ENCODE data around the gene TSPEAR.

TSPEAR gene

GRCh38 chr21:44478124-44478800 is 233.1 kb downstream of the TSPEAR start:
- no peaks in the 10 kb centered on the region for H3K4me1 ChIP-seq (ENCODE audit: insufficient read depth, low read length)
- no peak overlapping the region for H3K9ac ChIP-seq (ENCODE audit: low read depth, low read length)
- H3K9me3 ChIP-seq (ENCODE audit: control insufficient read depth, insufficient read depth, low read length): no peaks in the 10 kb centered on the region
- no peaks in the 10 kb centered on the region for H3K36me3 ChIP-seq (ENCODE audit: insufficient read depth, low read length)

GRCh38 chr21:44477712-44478111 is 233.7 kb downstream of the TSPEAR start:
- Histone ChIP-seq H3K9ac (ENCODE audit: low read depth, low read length) (no peak overlapping the region), H3K9me3 (ENCODE audit: control insufficient read depth, insufficient read depth, low read length) (no peaks in the 10 kb centered on the region), H3K36me3 (ENCODE audit: insufficient read depth, low read length) (no peaks in the 10 kb centered on the region), H3K4me1 (ENCODE audit: insufficient read depth, low read length) (no peaks in the 10 kb centered on the region)

DNA sequence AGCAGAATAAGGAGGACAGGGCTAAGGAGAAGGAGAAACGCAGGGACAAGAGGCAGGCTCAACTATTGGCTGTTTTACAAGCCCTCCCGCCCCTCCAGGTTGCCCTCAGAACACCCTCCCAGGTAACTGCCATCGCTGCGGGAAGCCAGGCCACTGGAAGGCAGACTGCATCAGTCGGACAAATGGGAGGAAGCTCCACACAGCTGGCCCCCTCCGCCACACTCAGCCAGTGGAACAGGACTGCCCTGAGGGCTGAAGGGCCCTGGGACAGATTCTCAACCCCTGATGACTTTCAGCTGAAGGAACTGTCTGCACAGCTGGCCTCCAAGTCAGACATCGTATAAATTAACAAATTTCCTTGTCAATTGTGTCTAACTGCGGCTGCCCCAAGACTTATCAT is 234.2 kb downstream of the TSPEAR start:
- H3K4me1 ChIP-seq (ENCODE audit: insufficient read depth, low read length): no peaks in the 10 kb centered on the region
- H3K9ac ChIP-seq (ENCODE audit: low read depth, low read length): no peak overlapping the region
- H3K9me3 ChIP-seq (ENCODE audit: control insufficient read depth, insufficient read depth, low read length): no peaks in the 10 kb centered on the region
- no peaks in the 10 kb centered on the region for H3K36me3 ChIP-seq (ENCODE audit: insufficient read depth, low read length)

DNA sequence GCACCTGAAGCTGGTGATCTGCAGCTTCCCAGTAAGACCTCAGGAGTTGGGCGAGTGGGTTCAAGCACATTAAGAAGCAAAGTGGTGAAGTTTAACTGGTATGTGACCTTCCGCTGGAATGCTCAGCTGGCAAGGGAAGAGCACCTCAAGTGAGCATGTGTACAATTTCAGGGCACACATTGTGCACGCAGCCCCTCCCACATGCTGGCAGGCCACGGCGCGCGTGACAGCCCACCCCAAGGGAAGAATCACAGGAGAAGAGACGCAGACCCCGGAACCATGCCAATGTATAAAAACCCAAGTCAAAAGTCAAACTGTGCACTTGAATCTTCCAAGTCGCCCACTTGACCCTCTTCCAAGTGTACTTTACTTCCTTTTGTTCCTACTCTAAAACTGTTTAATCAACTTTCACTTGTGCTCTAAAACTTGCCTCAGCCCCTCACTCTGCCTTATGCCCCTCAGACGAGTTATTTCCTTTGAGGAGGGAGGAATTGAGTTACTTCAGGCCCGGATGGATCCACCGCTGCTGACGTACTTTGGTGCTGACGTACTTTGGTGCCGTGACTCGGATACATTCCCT is 236.0 kb downstream of the TSPEAR start:
- Histone ChIP-seq H3K9ac (ENCODE audit: low read depth, low read length) (no peak overlapping the region), H3K4me1 (ENCODE audit: insufficient read depth, low read length) (no peaks in the 10 kb centered on the region), H3K36me3 (ENCODE audit: insufficient read depth, low read length) (no peaks in the 10 kb centered on the region), H3K9me3 (ENCODE audit: control insufficient read depth, insufficient read depth, low read length) (no peaks in the 10 kb centered on the region)

GRCh38 chr21:44473915-44474555 is 237.3 kb downstream of the TSPEAR start:
- no peaks in the 10 kb centered on the region for H3K36me3 ChIP-seq (ENCODE audit: insufficient read depth, low read length)
- H3K4me1 ChIP-seq (ENCODE audit: insufficient read depth, low read length): no peaks in the 10 kb centered on the region
- no peak overlapping the region for H3K9ac ChIP-seq (ENCODE audit: low read depth, low read length)
- H3K9me3 ChIP-seq (ENCODE audit: control insufficient read depth, insufficient read depth, low read length): no peaks in the 10 kb centered on the region

GRCh38 chr21:44471996-44472395 is 239.4 kb downstream of the TSPEAR start:
- H3K4me1 ChIP-seq (ENCODE audit: insufficient read depth, low read length): no peaks in the 10 kb centered on the region
- H3K36me3 ChIP-seq (ENCODE audit: insufficient read depth, low read length): no peaks in the 10 kb centered on the region
- H3K9ac ChIP-seq (ENCODE audit: low read depth, low read length): no peak overlapping the region
- no peaks in the 10 kb centered on the region for H3K9me3 ChIP-seq (ENCODE audit: control insufficient read depth, insufficient read depth, low read length)

- no peaks in the 10 kb centered on the region for H3K9me3 ChIP-seq (ENCODE audit: control insufficient read depth, insufficient read depth, low read length)
- no peaks in the 10 kb centered on the region for H3K36me3 ChIP-seq (ENCODE audit: insufficient read depth, low read length)
- no peaks in the 10 kb centered on the region for H3K4me1 ChIP-seq (ENCODE audit: insufficient read depth, low read length)
- H3K9ac ChIP-seq (ENCODE audit: low read depth, low read length): no peak overlapping the region
Measured at GRCh38 chr21:44471341-44471740, 240.0 kb downstream of the TSPEAR start.

- H3K36me3 ChIP-seq (ENCODE audit: insufficient read depth, low read length): no peaks in the 10 kb centered on the region
- no peaks in the 10 kb centered on the region for H3K4me1 ChIP-seq (ENCODE audit: insufficient read depth, low read length)
- H3K9ac ChIP-seq (ENCODE audit: low read depth, low read length): no peak overlapping the region
- H3K9me3 ChIP-seq (ENCODE audit: control insufficient read depth, insufficient read depth, low read length): no peaks in the 10 kb centered on the region
Measured at GRCh38 chr21:44467859-44468195, 243.5 kb downstream of the TSPEAR start.

DNA sequence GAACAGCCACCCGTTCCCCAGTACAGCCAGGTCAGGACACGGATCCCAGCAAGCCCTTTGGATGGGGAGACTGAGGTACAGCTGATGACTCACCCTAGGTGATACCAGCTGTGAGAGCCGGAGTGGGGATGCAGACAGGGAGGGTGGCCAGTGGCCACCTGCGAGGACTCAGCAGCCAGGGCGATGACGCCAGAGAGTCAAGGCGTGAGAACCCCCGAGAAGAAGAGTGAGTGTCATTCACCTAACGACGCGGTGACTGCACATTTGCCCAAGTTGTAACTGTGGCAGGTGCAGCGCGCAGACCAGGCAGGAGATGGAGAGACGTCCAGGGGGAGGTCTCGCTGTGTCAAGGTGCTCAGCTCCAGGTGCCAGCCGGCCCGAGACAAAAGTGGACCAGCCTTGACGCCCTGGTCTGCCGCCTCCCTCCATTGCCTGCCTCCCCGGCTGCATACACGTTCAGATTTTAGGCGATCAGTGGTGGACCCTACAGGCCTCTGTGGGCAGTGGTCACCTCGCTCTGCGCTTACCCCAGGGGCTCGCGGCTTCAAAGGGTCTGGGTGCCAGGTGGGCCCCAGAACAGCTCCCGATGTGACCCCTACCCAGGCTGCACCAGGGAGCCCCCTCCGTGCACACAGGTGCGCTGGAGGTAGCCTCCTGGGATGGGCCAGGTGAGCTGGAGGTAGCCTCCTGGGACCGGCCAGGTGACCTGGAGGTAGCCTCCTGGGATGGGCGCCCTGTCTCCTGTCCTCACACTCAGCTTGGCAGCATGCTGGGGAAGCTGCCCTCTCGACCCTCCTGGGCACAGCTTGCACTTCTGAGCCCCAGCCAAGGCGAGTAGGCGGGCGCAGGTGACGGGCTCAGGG is 244.1 kb downstream of the TSPEAR start:
- Histone ChIP-seq H3K4me1 (ENCODE audit: insufficient read depth, low read length) (no peaks in the 10 kb centered on the region), H3K9me3 (ENCODE audit: control insufficient read depth, insufficient read depth, low read length) (no peaks in the 10 kb centered on the region), H3K36me3 (ENCODE audit: insufficient read depth, low read length) (no peaks in the 10 kb centered on the region), H3K9ac (ENCODE audit: low read depth, low read length) (no peak overlapping the region)

DNA sequence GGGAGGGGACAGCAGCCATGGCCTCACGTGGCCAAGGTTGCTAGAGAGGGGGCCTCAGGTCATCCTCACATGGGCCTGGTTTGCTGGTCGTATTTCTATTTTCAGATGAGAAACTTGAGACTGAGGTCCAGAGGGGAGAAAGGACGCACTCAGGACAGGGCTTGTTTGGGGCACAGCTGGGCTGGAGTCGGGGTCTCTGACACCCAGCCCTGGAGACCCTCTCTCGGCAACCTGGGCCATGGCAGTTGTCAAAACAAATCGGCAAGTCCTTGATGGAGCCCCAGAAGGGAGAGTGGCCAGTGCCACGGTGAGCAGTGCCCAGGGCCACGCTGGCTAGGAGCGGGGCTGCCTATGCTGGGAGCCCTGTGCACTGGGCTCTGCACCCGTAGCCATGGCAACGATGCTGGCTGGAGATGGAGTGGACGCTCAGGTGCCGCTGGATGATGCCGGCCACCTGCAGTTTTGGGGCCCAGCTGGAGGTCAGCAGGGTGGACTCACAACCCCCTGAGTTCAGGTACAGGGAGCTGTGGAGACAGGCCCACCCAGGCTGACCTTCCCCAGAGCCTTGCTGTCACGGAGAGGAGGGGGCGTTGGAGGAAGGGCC is 244.9 kb downstream of the TSPEAR start:
- Histone ChIP-seq H3K36me3 (ENCODE audit: insufficient read depth, low read length) (no peaks in the 10 kb centered on the region), H3K4me1 (ENCODE audit: insufficient read depth, low read length) (no peaks in the 10 kb centered on the region), H3K9ac (ENCODE audit: low read depth, low read length) (no peak overlapping the region), H3K9me3 (ENCODE audit: control insufficient read depth, insufficient read depth, low read length) (no peaks in the 10 kb centered on the region)

- H3K4me1 ChIP-seq (ENCODE audit: insufficient read depth, low read length): no peaks in the 10 kb centered on the region
- H3K9me3 ChIP-seq (ENCODE audit: control insufficient read depth, insufficient read depth, low read length): no peaks in the 10 kb centered on the region
- no peaks in the 10 kb centered on the region for H3K36me3 ChIP-seq (ENCODE audit: insufficient read depth, low read length)
- no peak overlapping the region for H3K9ac ChIP-seq (ENCODE audit: low read depth, low read length)
Measured at GRCh38 chr21:44464351-44464750, 247.0 kb downstream of the TSPEAR start.

GRCh38 chr21:44463724-44464123 is 247.6 kb downstream of the TSPEAR start:
- H3K4me1 ChIP-seq (ENCODE audit: insufficient read depth, low read length): no peaks in the 10 kb centered on the region
- H3K9me3 ChIP-seq (ENCODE audit: control insufficient read depth, insufficient read depth, low read length): no peaks in the 10 kb centered on the region
- no peaks in the 10 kb centered on the region for H3K36me3 ChIP-seq (ENCODE audit: insufficient read depth, low read length)
- H3K9ac ChIP-seq (ENCODE audit: low read depth, low read length): no peak overlapping the region

DNA sequence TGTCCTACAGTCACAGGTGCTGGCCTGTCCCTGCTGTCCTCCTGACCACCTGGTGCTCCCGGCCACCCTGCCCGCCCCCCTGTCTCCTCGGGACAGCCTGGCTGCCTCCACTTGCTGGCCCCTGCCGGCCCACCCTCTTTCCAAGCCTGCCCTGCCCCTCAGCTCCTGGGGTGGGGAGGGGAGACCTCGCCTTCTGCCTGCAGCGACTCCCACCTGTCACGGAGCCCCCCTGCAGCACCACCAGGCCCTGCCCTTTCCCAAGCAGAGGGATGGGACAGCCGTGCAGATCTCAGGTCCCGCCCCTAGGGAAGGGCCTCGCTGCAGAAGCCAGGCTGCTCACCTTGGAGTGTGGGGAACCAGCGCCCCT is 248.6 kb downstream of the TSPEAR start:
- no peaks in the 10 kb centered on the region for H3K9me3 ChIP-seq (ENCODE audit: control insufficient read depth, insufficient read depth, low read length)
- H3K9ac ChIP-seq (ENCODE audit: low read depth, low read length): no peak overlapping the region
- no peaks in the 10 kb centered on the region for H3K4me1 ChIP-seq (ENCODE audit: insufficient read depth, low read length)
- H3K36me3 ChIP-seq (ENCODE audit: insufficient read depth, low read length): no peaks in the 10 kb centered on the region

DNA sequence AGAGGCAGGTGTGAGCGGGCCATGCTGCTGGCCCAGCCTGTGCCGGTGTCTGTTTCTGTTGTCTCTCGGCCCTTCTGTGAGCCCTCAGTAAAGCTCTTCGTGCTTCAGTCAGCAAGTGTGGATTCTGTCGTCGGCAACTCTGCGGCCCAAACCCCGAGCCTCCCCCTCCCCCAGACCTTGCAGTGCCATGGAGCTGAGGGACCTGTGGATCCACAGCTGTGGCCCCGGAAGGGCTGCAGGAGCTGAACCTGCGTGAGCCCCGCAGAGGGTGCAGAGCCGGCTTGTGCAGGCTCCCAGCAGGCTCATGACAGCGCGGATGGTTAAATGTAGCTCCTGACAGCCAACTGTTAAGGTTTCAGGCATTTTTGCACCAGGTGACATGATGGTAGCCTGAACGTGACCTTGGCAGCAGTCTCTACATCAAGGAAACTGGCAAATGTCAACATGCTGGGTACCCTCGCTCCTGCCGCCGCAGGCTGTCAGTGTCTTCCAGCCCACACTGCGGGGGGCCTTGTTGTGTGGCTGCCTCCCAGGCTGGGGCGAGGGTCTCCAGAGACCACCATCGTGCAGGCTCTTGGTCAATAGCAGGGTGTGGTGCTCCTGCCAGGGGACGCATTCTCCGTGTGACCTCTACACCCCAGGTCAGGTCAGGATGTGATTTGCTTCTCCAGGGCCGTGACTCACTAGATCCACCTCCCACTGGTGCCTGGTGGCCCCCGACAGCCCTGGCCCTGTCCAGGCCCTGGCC is 249.1 kb downstream of the TSPEAR start:
- no peaks in the 10 kb centered on the region for H3K4me1 ChIP-seq (ENCODE audit: insufficient read depth, low read length)
- H3K9ac ChIP-seq (ENCODE audit: low read depth, low read length): no peak overlapping the region
- H3K36me3 ChIP-seq (ENCODE audit: insufficient read depth, low read length): no peaks in the 10 kb centered on the region
- no peaks in the 10 kb centered on the region for H3K9me3 ChIP-seq (ENCODE audit: control insufficient read depth, insufficient read depth, low read length)

Data from ES-I3 (cell line).